Stomach (tissue), 9 donors: ENCODE results near the gene CRYZL1. TPM values are rescaled to one million over a fixed set of nuclear protein-coding genes. Genes with fewer than 3 reads are reported as not detected.

ENCODE experiments used
- DNase-seq, 2 donors: peaks; one replicate each; pipeline versions ENCODE4 v3.0.0 to v3.0.0-alpha.2; 2013 to 2019
- H3K27ac ChIP-seq, 5 donors: fragments of 200-600 bp in 4 of 5; sonication (generic) in 4 of 5; one replicate each; pipeline ENCODE4 v1.5.1; 2013 to 2019; ENCODE audit warnings: mild to moderate bottlenecking in 1 of 5, moderate library complexity in 1 of 5
- H3K27me3 ChIP-seq, 3 donors: fragments of 200-600 bp; sonication (generic); one replicate each; pipeline ENCODE4 v1.5.1; 2017 to 2019; ENCODE audit warnings: mixed run types in 1 of 3
- H3K36me3 ChIP-seq, 4 donors: fragments of 200-600 bp; sonication (generic); 1 replicate in 3 of 4; 2 replicates in 1 of 4; pipeline ENCODE4 v1.5.1; 2016 to 2019
- H3K4me1 ChIP-seq, 4 donors: fragments of 200-600 bp; sonication (generic); one replicate each; pipeline ENCODE4 v1.5.1; 2016 to 2019
- H3K4me3 ChIP-seq, 4 donors: fragments of 200-600 bp; sonication (generic) in 3 of 4; one replicate each; pipeline ENCODE4 v1.5.1; 2016 to 2019; ENCODE audit warnings: mild to moderate bottlenecking in 1 of 4
- H3K9me3 ChIP-seq, 4 donors: fragments of 200-600 bp; sonication (generic); one replicate each; pipeline ENCODE4 v1.5.1; 2016 to 2019
- CTCF ChIP-seq, 7 experiments: fragments of 450-650 bp in 4 of 7; fragments of 200-600 bp in 3 of 7; sonication (generic) in 3 of 7; IDR thresholded peaks; one replicate each; pipeline ENCODE4 v1.5.1; 2016 to 2019; ENCODE audit warnings: antibody characterized with exemption in 7 of 7, control low read depth in 2 of 7, mild to moderate bottlenecking in 1 of 7
- EP300 ChIP-seq: sonication (generic); formaldehyde crosslinking; IDR thresholded peaks from one replicate; pipeline ENCODE4 v1.6.1; 2017; ENCODE audit warnings: antibody characterized with exemption
- POLR2A ChIP-seq, 4 donors: fragments of 450-650 bp; IDR thresholded peaks; one replicate each; pipeline ENCODE4 v1.6.1; 2016; ENCODE audit warnings: antibody characterized with exemption in 4 of 4, control low read depth in 2 of 4, mild to moderate bottlenecking in 1 of 4, moderate library complexity in 1 of 4
- POLR2AphosphoS5 ChIP-seq, 3 donors: sonication (generic); formaldehyde crosslinking; IDR thresholded peaks; one replicate each; pipeline ENCODE4 v1.6.1; 2016; ENCODE audit warnings: antibody characterized with exemption in 3 of 3
- WGBS, 5 donors: extraction: QIAGEN DNeasy Blood & Tissue Kit in 3 of 5; methylation state at CpG; one replicate each; pipeline versions ENCODE4 v1.1.5 to v1.1.7; 2013 to 2018; 5-methylcytosine and 5-hydroxymethylcytosine counted together
- intact Hi-C: fragments of 100-400 bp; cut with DNase I; formaldehyde crosslinking; loops from one replicate; pipeline ENCODE4 v1.15.1; 2023; ENCODE audit warnings: low total_unique reads
- polyA plus RNA-seq, 3 donors: library from polyadenylated mRNA; stranded (reverse); fragments of 200-250 nt; gene quantifications; one replicate each; pipeline ENCODE4 v1.2.3, GENCODE V29; 2013
- total RNA-seq, 5 donors: library from RNA; depleted of rRNA; stranded (reverse); fragments of >200 nt; gene quantifications; one replicate each; pipeline versions ENCODE4 v1.1.0 to v1.2.3, GENCODE V29; 2014 to 2016
- donor health status: healthy with polysubstance abuse.
- donor health status: Bipolar disorder and iron deficiency.
- donor health status: healthy.

Gene CRYZL1
- total and polyA plus RNA-seq, 8 donors: 9.3 to 73.5 (median 28.8) TPM

GRCh38 chr21:33554982-33555344 is 86.6 kb downstream of the CRYZL1 start:
- 96 to 98% (median 96%) methylated on average over 25 to 32 of the region's 32 CpGs for WGBS, 5 donors

GRCh38 chr21:33554236-33554981 is 87.1 kb downstream of the CRYZL1 start:
- Histone ChIP-seq H3K9me3 (no peaks in the 10 kb centered on the region), H3K27me3 (no peaks in the 10 kb centered on the region), H3K4me3 (no peak overlapping the region), H3K4me1 (peaks cover 0 to 38% (median 19%) of the 10 kb centered on the region in 4 donors), H3K27ac (no peak overlapping the region), H3K36me3 (peaks cover 88 to 100% (median 98%) of the 10 kb centered on the region in 4 donors)
- no peak for DNase-seq
- 91 to 97% (median 94%) methylated on average over 18 of the region's 18 CpGs for WGBS, 5 donors
- intact Hi-C loops: no loop called here
- TF ChIP-seq POLR2A (IDR thresholded peaks at IDR 0.05) (no peak), EP300 (no peak), POLR2AphosphoS5 (IDR thresholded peaks at IDR 0.05) (no peak), CTCF (IDR thresholded peaks at IDR 0.05) (no peak)

More at GRCh38 chr21:33554982-33555344, 86.6 kb downstream of the CRYZL1 start:
- intact Hi-C loops: no loop called here
- Histone ChIP-seq H3K9me3 (no peaks in the 10 kb centered on the region), H3K4me3 (no peak overlapping the region), H3K27me3 (no peaks in the 10 kb centered on the region), H3K36me3 (peaks cover 88 to 100% (median 98%) of the 10 kb centered on the region in 4 donors), H3K27ac (no peak overlapping the region), H3K4me1 (peaks cover 0 to 37% (median 20%) of the 10 kb centered on the region in 4 donors)
- TF ChIP-seq EP300: no peak
- no peak for TF ChIP-seq CTCF (IDR thresholded peaks at IDR 0.05)
- TF ChIP-seq POLR2A (IDR thresholded peaks at IDR 0.05): no peak
- no peak for TF ChIP-seq POLR2AphosphoS5 (IDR thresholded peaks at IDR 0.05)
- no peak for DNase-seq

GRCh38 chr21:33552999-33553598 is 88.4 kb downstream of the CRYZL1 start:
- intact Hi-C loops: no loop called here
- peaks cover 0 to 46% (median 20%) of the 10 kb centered on the region in 4 donors for H3K4me1 ChIP-seq
- H3K27me3 ChIP-seq: no peaks in the 10 kb centered on the region
- no peak overlapping the region for H3K4me3 ChIP-seq
- no peaks in the 10 kb centered on the region for H3K9me3 ChIP-seq
- DNase-seq: no peak
- H3K36me3 ChIP-seq: peaks cover 76 to 100% (median 98%) of the 10 kb centered on the region in 4 donors
- 96 to 98% (median 97%) methylated on average over 10 to 12 of the region's 12 CpGs for WGBS, 5 donors
- TF ChIP-seq EP300 (no peak), POLR2A (IDR thresholded peaks at IDR 0.05) (no peak), POLR2AphosphoS5 (IDR thresholded peaks at IDR 0.05) (no peak), CTCF (IDR thresholded peaks at IDR 0.05) (no peak)
- H3K27ac ChIP-seq: no peak overlapping the region

- WGBS, 5 donors: 96 to 98% (median 97%) methylated on average over 23 to 24 of the region's 24 CpGs
- no peak for DNase-seq
- intact Hi-C loops: no loop called here
- Histone ChIP-seq H3K36me3 (peaks cover 69 to 100% (median 98%) of the 10 kb centered on the region in 4 donors), H3K9me3 (no peaks in the 10 kb centered on the region), H3K27me3 (no peaks in the 10 kb centered on the region), H3K27ac (no peak overlapping the region), H3K4me3 (no peak overlapping the region), H3K4me1 (peaks cover 0 to 49% (median 22%) of the 10 kb centered on the region in 4 donors)
- TF ChIP-seq EP300 (no peak), POLR2AphosphoS5 (IDR thresholded peaks at IDR 0.05) (peak in 1 of 3 donors; percentile 13), POLR2A (IDR thresholded peaks at IDR 0.05) (no peak), CTCF (IDR thresholded peaks at IDR 0.05) (no peak)
Observed at GRCh38 chr21:33552093-33552998, 89.2 kb downstream of the CRYZL1 start.
